PC-9 (cell line): Measurements from ENCODE around the gene GAST. TPM values are rescaled to one million over a fixed set of nuclear protein-coding genes. Genes with fewer than 3 reads are reported as not detected.
"Not testable (repeated sequence)": the region's sequence is repeated elsewhere in the genome, so short reads cannot be mapped to it uniquely, and the experiment has no call there.

Experiments
- BruUV-seq: library from RNA; stranded (reverse); fragments of 400-500 nt; replicated peaks from 2 replicates; lab custom pipeline; 2021; lab: Mats Ljungman, UMichigan
- CTCF ChIA-PET: fragments of 300-600 bp; sonication (Branson Sonifier 250); formaldehyde crosslinking; loops from one replicate; lab custom pipeline; 2022; ENCODE audit warnings: antibody characterized with exemption; lab: Charles Lee
- POLR2A ChIA-PET: fragments of 300-600 bp; sonication (Branson Sonifier 250); formaldehyde crosslinking; loops from one replicate; lab custom pipeline; 2022; ENCODE audit warnings: antibody characterized with exemption; ENCODE audit not compliant: unreplicated experiment; lab: Charles Lee
- DNase-seq, 2 experiments: peaks; one replicate each; pipeline versions ENCODE4 v3.0.0 to v3.0.0-alpha.2; 2015 to 2022; ENCODE audit warnings: mixed read lengths in 1 of 2
- H2AFZ ChIP-seq: fragments of 200-600 bp; sonication (generic); 2 replicates; pipeline ENCODE4 v1.8.1; 2017; ENCODE audit warnings: antibody characterized with exemption
- H3F3A ChIP-seq: fragments of 200-600 bp; sonication (generic); 2 replicates; pipeline ENCODE4 v1.8.1; 2017; ENCODE audit warnings: antibody characterized with exemption, mild to moderate bottlenecking, low read depth; ENCODE audit not compliant: insufficient read depth
- H3K27ac ChIP-seq: fragments of 200-600 bp; sonication (generic); 2 replicates; pipeline ENCODE4 v1.6.1; 2016; ENCODE audit warnings: mixed run types
- H3K27me3 ChIP-seq: fragments of 200-600 bp; sonication (generic); 2 replicates; pipeline ENCODE4 v1.6.1; 2016; ENCODE audit warnings: low read depth, mixed run types; ENCODE audit not compliant: insufficient read depth
- H3K36me3 ChIP-seq: fragments of 200-600 bp; sonication (generic); 2 replicates; pipeline ENCODE4 v1.6.1; 2016; ENCODE audit warnings: low read depth, mixed run types
- H3K4me1 ChIP-seq: fragments of 200-600 bp; sonication (generic); replicated peaks from 2 replicates; pipeline ENCODE4 v1.6.1; 2016; ENCODE audit warnings: mixed run types; ENCODE audit not compliant: insufficient read depth
- H3K4me2 ChIP-seq: fragments of 200-600 bp; sonication (generic); 2 replicates; pipeline ENCODE4 v1.6.1; 2017; ENCODE audit warnings: mixed run types
- H3K4me3 ChIP-seq: fragments of 200-600 bp; sonication (generic); 2 replicates; pipeline ENCODE4 v1.6.1; 2016; ENCODE audit warnings: mixed run types
- H3K79me2 ChIP-seq: fragments of 200-600 bp; sonication (generic); 2 replicates; pipeline ENCODE4 v1.6.1; 2017; ENCODE audit warnings: low read depth, mixed run types
- H3K9me2 ChIP-seq: fragments of 200-600 bp; sonication (generic); 2 replicates; pipeline ENCODE4 v1.8.1; 2017; ENCODE audit warnings: mild to moderate bottlenecking; ENCODE audit not compliant: insufficient read depth
- H3K9me3 ChIP-seq: fragments of 200-600 bp; sonication (generic); 2 replicates; pipeline ENCODE4 v1.8.1; 2016; ENCODE audit warnings: low read depth; ENCODE audit not compliant: insufficient read depth
- H4K20me1 ChIP-seq: fragments of 200-600 bp; sonication (generic); 2 replicates; pipeline ENCODE4 v1.8.1; 2017; ENCODE audit not compliant: insufficient read depth
- EZH2 ChIP-seq: fragments of 200-600 bp; sonication (generic); IDR thresholded peaks from 2 replicates; pipeline ENCODE4 v1.8.0; 2017; ENCODE audit warnings: antibody characterized with exemption, low read depth
- intact Hi-C: fragments of 100-400 bp; cut with micrococcal nuclease; formaldehyde crosslinking; loops from one replicate; pipeline ENCODE4 v1.10.0; 2022; ENCODE audit not compliant: unreplicated experiment
- total RNA-seq: library from RNA; stranded (reverse); gene quantifications from 2 replicates; pipeline ENCODE4 v1.2.3, GENCODE V29; 2021
- TF ChIP-seq, protein P1 (sequence below): fragments of 200-600 bp; sonication (generic); conservative IDR thresholded peaks from 2 replicates; pipeline ENCODE4 v1.6.1; 2017; ENCODE audit warnings: mixed run types, antibody characterized with exemption, mild to moderate bottlenecking, moderate library complexity

Gene GAST
- total RNA-seq, 1 experiment from 2014 or later, result 0.87 TPM

DNA sequence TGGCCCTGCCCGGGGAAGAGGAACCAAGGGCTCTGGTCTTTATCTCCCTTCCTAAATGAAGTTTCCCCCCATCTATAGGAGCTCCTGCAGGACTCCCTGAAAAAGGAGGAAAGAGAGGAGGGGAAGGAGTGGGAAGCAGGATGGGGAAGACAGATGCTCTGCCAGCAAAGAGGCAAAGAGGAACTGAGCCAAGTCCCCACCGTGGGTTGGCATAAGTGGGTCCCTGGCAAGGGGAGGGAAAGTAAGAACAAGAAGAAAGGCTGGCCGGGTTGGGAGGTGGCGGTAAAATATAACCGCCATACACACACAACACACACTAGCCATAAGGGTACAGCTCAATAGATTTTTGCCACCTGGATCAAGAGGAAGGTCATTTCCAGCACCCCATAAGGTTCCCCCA lies 29.5 kb upstream of the GAST start:
- TF ChIP-seq, protein P1, sequence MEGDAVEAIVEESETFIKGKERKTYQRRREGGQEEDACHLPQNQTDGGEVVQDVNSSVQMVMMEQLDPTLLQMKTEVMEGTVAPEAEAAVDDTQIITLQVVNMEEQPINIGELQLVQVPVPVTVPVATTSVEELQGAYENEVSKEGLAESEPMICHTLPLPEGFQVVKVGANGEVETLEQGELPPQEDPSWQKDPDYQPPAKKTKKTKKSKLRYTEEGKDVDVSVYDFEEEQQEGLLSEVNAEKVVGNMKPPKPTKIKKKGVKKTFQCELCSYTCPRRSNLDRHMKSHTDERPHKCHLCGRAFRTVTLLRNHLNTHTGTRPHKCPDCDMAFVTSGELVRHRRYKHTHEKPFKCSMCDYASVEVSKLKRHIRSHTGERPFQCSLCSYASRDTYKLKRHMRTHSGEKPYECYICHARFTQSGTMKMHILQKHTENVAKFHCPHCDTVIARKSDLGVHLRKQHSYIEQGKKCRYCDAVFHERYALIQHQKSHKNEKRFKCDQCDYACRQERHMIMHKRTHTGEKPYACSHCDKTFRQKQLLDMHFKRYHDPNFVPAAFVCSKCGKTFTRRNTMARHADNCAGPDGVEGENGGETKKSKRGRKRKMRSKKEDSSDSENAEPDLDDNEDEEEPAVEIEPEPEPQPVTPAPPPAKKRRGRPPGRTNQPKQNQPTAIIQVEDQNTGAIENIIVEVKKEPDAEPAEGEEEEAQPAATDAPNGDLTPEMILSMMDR, result no peak
- no peak for TF ChIP-seq EZH2
- H3K27me3 ChIP-seq, result no peaks in the 10 kb centered on the region
- H3K36me3 ChIP-seq, result no peaks in the 10 kb centered on the region
- H3K9me3 ChIP-seq, result no peaks in the 10 kb centered on the region
- no peak overlapping the region for H3K4me3 ChIP-seq
- POLR2A ChIA-PET, result no interaction called here
- intact Hi-C loops, result no loop called here
- H3F3A ChIP-seq, result peaks cover 28% of the 10 kb centered on the region
- peaks cover 21% of the 10 kb centered on the region for H3K4me1 ChIP-seq
- H3K4me2 ChIP-seq, result no peak overlapping the region
- no peaks in the 10 kb centered on the region for H3K79me2 ChIP-seq
- no peak for DNase-seq
- H2AFZ ChIP-seq, result no peak overlapping the region
- CTCF ChIA-PET, result no interaction called here
- no peaks in the 10 kb centered on the region for H4K20me1 ChIP-seq
- no peak overlapping the region for H3K27ac ChIP-seq
- H3K9me2 ChIP-seq, result no peaks in the 10 kb centered on the region
- no TSS peak for BruUV-seq

DNA sequence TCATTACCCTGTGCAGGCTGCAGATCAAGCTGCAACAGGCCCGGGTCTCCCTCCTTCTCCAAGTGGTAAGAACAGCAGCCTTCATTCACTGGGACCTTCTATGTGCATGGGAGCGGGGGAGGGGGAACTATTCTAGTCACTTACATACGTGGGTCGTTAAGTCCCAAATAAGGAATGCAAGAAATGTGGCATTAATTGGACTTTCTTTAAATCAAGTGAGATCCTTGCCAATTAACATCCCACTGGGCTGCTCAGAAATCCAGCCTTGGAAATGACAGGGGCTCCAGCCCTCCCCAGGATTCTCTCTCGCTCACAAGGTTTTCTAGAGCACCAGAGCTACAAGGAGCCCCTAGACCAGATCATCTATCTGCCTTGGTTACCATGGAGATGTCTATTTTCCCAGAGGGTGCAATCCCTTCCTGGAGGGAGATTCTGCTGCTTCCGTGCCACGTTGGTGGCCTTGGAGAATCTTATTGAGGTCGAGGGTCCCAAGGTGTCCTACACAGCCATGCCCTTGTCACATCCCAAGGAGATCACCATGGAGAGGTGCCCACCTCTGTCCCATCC lies 28.6 kb upstream of the GAST start:
- H3K27ac ChIP-seq, result no peak overlapping the region
- no peaks in the 10 kb centered on the region for H4K20me1 ChIP-seq

DNA sequence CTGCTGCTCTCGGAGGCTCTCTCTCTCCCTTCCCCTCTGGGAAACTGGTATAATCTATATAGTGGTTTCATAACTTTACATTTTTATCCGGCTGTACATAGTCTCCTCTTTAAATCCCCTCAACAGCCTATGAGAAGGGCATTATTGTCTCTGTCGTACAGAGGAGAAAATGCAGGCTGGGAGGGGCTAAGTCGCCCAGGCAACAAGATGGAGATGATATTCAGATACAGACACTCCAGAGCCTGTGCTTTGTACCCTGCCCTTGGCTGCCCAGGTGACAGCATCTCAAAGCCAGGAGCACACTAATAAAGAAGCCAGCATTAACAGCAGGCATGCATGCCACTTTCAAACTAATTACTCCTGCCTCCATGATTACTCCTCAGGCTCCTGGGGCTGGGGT lies 28.1 kb upstream of the GAST start:
- Histone ChIP-seq H3K79me2 (0 out of 2 replicates have a peak, but pooled peaks cover 3% of the 10 kb centered on the region), H3K27me3 (no peaks in the 10 kb centered on the region), H3K4me1 (peaks cover 11% of the 10 kb centered on the region), H3K9me3 (no peaks in the 10 kb centered on the region), H3K4me2 (no peak overlapping the region), H3K36me3 (no peaks in the 10 kb centered on the region), H2AFZ (no peak overlapping the region), H3K9me2 (no peaks in the 10 kb centered on the region), H3K27ac (no peak overlapping the region), H3K4me3 (no peak overlapping the region), H4K20me1 (no peaks in the 10 kb centered on the region), H3F3A (peaks cover 22% of the 10 kb centered on the region)
- CTCF ChIA-PET, result no interaction called here
- no TSS peak for BruUV-seq
- intact Hi-C loops, result no loop called here
- POLR2A ChIA-PET, result no interaction called here
- TF ChIP-seq, protein P1, result no peak
- TF ChIP-seq EZH2, result no peak
- DNase-seq, result no peak

More for the DNA sequence above, 28.6 kb upstream of the GAST start:
- no peak for TF ChIP-seq EZH2
- TF ChIP-seq, protein P1, result no peak
- Histone ChIP-seq H3K4me3 (no peak overlapping the region), H3K79me2 (no peaks in the 10 kb centered on the region), H3K4me1 (peaks cover 15% of the 10 kb centered on the region), H3K9me2 (no peaks in the 10 kb centered on the region), H3K4me2 (no peak overlapping the region), H3K36me3 (no peaks in the 10 kb centered on the region), H2AFZ (no peak overlapping the region), H3K27me3 (no peaks in the 10 kb centered on the region), H3K9me3 (no peaks in the 10 kb centered on the region), H3F3A (peaks cover 26% of the 10 kb centered on the region)
- no TSS peak for BruUV-seq
- DNase-seq, result no peak
- POLR2A ChIA-PET, result no interaction called here
- intact Hi-C loops, result no loop called here
- CTCF ChIA-PET, result no interaction called here

DNA sequence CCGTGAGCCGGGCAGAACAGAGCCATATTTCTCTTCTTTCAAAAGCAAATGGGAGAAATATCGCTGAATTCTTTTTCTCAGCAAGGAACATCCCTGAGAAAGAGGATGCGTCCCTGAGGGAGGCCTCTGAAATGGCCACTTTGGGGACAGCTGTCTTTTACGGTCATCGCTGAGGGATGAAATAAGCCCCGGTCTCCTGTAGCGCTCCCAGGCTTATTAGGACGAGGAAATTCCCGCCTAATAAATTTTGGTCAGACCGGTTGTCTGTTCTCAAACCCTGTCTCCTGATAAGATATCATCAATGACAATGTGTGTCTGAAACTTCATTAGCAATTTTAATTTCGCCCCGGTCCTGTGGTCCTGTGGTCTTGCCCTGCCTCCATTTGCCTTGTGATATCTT lies 26.4 kb upstream of the GAST start:
- Histone ChIP-seq H3K79me2 (peaks cover 17% of the 10 kb centered on the region), H3K36me3 (peaks cover 14% of the 10 kb centered on the region), H3K4me1 (peaks cover 13% of the 10 kb centered on the region), H3F3A (peaks cover 31% of the 10 kb centered on the region), H4K20me1 (peaks cover 13% of the 10 kb centered on the region)
- H3K27me3 ChIP-seq, H3K9me3 ChIP-seq, H3K27ac ChIP-seq, POLR2A ChIA-PET, H2AFZ ChIP-seq, CTCF ChIA-PET, H3K4me2 ChIP-seq, BruUV-seq, H3K9me2 ChIP-seq, H3K4me3 ChIP-seq, DNase-seq: not testable (repeated sequence)
- intact Hi-C loops, result loop anchor here (5.0 kb wide), 2 partner anchors 102 to 117 kb away; partner anchors contain the start of gene JUP
